WI38 (cell line): Measurements from ENCODE around the gene MYZAP.
A peak's percentile ranks its signal among the peaks of the same experiment; 100 is the strongest.

ENCODE experiments used
- H3K4me3 ChIP-seq: 2 replicates; pipeline ENCODE4 v1.5.1; 2011; ENCODE audit warnings: low read depth, mild to moderate bottlenecking, control low read depth, low read length
- TF ChIP-seq, protein P1 (sequence below): IDR thresholded peaks from 2 replicates; pipeline ENCODE4 v1.5.1; 2012; ENCODE audit warnings: low read depth, mild to moderate bottlenecking, control low read depth, low read length

The MYZAP gene

GRCh38 chr15:57582090-57582489 lies 9.6 kb upstream of the MYZAP start:
- H3K4me3 ChIP-seq, result no peak overlapping the region
- TF ChIP-seq, protein P1, sequence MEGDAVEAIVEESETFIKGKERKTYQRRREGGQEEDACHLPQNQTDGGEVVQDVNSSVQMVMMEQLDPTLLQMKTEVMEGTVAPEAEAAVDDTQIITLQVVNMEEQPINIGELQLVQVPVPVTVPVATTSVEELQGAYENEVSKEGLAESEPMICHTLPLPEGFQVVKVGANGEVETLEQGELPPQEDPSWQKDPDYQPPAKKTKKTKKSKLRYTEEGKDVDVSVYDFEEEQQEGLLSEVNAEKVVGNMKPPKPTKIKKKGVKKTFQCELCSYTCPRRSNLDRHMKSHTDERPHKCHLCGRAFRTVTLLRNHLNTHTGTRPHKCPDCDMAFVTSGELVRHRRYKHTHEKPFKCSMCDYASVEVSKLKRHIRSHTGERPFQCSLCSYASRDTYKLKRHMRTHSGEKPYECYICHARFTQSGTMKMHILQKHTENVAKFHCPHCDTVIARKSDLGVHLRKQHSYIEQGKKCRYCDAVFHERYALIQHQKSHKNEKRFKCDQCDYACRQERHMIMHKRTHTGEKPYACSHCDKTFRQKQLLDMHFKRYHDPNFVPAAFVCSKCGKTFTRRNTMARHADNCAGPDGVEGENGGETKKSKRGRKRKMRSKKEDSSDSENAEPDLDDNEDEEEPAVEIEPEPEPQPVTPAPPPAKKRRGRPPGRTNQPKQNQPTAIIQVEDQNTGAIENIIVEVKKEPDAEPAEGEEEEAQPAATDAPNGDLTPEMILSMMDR, result no peak

- no peak overlapping the region for H3K4me3 ChIP-seq
- TF ChIP-seq, protein P1, result no peak
Measured at GRCh38 chr15:57583282-57583681, 8.4 kb upstream of the MYZAP start.

- H3K4me3 ChIP-seq, result no peak overlapping the region
- TF ChIP-seq, protein P1, result no peak
Measured at GRCh38 chr15:57583720-57584119, 8.0 kb upstream of the MYZAP start.

DNA sequence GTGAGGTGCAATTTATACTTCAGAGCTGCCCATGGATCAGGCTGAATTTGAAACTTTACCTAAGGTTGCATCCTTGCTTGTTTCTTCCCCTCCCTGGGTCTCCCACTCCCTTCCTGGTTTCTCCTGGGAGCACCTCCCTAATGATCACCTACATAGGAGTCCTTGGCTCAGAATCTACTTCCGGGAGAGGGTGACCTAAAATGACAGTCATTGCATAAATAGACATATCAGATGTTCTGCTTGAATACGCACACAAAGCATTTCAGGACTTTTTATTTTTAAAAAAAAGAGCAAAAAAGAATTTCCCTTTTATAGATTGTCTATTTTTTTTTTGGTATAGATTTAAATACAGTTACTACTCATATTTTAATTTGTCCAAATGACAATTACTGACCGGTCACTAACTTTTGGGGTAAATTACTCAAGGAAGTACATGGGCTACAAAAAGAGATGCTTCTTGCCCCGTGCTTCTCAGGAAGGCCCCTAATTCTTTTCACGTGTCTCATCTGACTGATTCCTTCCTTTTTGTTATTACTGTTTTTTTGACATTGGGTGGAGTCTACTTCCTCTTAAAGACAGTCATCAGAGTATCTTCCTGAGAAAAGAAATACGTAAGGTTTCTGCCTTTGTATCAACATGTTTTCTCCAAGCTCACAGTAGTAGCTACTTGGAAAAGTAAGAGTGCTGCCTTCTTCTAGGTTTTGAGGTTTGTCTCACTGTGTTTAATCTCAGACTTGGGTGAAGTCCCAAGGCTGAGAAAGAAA lies 4.9 kb upstream of the MYZAP start:
- no peak overlapping the region for H3K4me3 ChIP-seq
- TF ChIP-seq, protein P1, result no peak

- TF ChIP-seq, protein P1, result no peak
- H3K4me3 ChIP-seq, result no peak overlapping the region
Measured at GRCh38 chr15:57589281-57589680, 2.4 kb upstream of the MYZAP start.

GRCh38 chr15:57589754-57590153 lies 1.9 kb upstream of the MYZAP start:
- TF ChIP-seq, protein P1, result no peak
- no peak overlapping the region for H3K4me3 ChIP-seq

- TF ChIP-seq, protein P1, result no peak
Measured at GRCh38 chr15:57591237-57591821, 375 bp upstream of the MYZAP start.

More at GRCh38 chr15:57591237-57591821, 375 bp upstream of the MYZAP start:
- peak overlapping the region; percentile 29; the same call in 1 of the 2 replicates for H3K4me3 ChIP-seq
